ENCODE measurements around the gene HAUS5.
"Not testable (repeated sequence)": the region's sequence is repeated elsewhere in the genome, so short reads cannot be mapped to it uniquely, and the experiment has no call there.

HAUS5 gene

DNA sequence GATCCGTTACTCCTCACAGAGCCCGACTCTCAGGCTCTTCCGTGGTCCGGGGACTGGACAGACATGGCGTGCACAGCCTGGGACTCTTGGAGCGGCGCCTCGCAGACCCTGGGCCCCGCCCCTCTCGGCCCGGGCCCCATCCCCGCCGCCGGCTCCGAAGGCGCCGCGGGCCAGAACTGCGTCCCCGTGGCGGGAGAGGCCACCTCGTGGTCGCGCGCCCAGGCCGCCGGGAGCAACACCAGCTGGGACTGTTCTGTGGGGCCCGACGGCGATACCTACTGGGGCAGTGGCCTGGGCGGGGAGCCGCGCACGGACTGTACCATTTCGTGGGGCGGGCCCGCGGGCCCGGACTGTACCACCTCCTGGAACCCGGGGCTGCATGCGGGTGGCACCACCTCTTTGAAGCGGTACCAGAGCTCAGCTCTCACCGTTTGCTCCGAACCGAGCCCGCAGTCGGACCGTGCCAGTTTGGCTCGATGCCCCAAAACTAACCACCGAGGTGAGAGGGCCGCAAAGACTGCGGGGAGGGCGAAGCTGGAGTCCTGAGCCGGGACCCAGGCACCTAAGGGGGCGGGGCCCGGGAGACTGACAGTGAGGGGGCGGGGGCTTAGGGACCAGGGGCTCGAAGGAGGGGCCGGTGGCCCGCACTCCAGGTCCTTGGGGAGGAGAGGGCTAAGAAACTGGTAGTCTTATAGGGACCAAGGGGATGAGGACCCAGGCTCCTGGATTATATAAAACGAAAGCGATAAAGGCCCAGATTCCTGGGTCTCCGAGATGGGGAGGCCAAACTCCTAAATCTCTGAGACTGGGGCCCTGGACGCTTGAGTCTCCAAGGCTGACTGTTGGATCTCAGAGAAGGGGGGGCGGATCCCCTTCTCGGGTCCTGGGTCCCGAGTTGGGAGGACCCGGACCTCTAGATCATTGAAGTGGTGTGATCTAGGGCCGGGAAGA lies 31.0 kb downstream of the HAUS5 start:
- TF ChIP-seq, protein P1, sequence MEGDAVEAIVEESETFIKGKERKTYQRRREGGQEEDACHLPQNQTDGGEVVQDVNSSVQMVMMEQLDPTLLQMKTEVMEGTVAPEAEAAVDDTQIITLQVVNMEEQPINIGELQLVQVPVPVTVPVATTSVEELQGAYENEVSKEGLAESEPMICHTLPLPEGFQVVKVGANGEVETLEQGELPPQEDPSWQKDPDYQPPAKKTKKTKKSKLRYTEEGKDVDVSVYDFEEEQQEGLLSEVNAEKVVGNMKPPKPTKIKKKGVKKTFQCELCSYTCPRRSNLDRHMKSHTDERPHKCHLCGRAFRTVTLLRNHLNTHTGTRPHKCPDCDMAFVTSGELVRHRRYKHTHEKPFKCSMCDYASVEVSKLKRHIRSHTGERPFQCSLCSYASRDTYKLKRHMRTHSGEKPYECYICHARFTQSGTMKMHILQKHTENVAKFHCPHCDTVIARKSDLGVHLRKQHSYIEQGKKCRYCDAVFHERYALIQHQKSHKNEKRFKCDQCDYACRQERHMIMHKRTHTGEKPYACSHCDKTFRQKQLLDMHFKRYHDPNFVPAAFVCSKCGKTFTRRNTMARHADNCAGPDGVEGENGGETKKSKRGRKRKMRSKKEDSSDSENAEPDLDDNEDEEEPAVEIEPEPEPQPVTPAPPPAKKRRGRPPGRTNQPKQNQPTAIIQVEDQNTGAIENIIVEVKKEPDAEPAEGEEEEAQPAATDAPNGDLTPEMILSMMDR (conservative IDR thresholded peaks at IDR 0.05): no peak; the same call in 1 of the 2 replicates
- H3K27ac ChIP-seq: peak overlapping the region; percentile 92

DNA sequence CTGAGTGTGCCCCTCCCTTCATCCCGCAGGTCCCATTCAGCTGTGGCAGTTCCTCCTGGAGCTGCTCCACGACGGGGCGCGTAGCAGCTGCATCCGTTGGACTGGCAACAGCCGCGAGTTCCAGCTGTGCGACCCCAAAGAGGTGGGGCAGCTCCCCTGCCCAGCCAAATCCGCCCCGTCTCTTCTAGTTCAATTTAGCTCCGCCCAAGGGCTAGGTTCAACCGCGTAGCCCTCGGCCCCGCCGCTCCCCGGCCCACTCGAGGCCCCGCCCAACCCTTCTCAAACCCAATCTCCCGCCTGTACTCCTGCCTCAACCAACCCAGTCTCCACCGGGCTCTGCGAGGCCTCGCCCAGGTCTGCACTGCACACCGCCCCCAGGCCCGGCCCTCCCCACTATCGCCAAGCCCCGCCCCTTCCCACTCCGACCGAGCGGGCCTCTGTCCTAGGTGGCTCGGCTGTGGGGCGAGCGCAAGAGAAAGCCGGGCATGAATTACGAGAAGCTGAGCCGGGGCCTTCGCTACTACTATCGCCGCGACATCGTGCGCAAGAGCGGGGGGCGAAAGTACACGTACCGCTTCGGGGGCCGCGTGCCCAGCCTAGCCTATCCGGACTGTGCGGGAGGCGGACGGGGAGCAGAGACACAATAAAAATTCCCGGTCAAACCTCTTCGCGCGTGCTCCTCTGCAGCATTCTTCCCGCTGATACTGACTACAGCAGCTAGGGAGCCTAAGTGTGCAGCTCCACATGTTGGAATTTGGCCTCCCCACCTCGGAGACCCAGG lies 31.9 kb downstream of the HAUS5 start:
- TF ChIP-seq, protein P1 (conservative IDR thresholded peaks at IDR 0.05): no peak
- H3K27ac ChIP-seq: peak overlapping the region; percentile 92

DNA sequence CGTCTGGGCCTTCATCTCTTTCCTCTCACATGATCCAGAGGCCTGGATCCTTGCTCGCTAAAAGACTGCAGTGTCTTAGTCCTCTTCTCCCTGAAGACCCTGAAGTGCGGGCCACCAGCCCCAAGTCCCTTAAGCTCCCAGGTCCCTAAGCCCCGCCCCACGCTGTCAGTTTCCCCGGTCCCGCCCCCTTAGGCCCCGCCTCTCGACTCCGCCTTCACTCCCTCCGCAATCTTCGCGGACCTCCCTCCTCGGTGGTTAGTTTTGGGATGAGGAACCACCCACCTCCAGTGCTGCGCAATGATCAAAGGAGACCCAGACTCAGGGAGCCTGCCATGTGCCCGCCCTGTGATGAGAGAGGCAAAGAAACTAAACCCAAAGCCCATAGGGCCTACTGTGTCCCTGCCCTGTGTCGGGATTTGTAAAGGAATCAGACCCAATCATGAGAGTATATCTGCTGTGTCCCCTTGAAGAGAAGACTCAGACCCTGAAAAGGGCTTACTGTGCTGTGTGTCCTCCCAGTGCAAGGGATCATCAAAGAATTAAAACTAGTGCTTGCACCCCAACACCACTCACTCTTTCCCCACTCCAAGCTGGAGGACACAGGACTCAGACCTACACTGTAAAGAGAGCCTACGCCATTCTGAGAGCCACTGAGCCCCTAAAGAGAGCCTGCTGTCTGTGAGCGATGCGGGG lies 32.6 kb downstream of the HAUS5 start:
- peak overlapping the region; percentile 92 for H3K27ac ChIP-seq

GRCh38 chr19:35645680-35646511 lies 33.4 kb downstream of the HAUS5 start:
- TF ChIP-seq, protein P1 (conservative IDR thresholded peaks at IDR 0.05): no peak
- H3K27ac ChIP-seq: peak overlapping the region; percentile 92; the same call in 1 of the 2 replicates

More for the DNA sequence above, 32.6 kb downstream of the HAUS5 start:
- TF ChIP-seq, protein P1 (conservative IDR thresholded peaks at IDR 0.05): no peak

DNA sequence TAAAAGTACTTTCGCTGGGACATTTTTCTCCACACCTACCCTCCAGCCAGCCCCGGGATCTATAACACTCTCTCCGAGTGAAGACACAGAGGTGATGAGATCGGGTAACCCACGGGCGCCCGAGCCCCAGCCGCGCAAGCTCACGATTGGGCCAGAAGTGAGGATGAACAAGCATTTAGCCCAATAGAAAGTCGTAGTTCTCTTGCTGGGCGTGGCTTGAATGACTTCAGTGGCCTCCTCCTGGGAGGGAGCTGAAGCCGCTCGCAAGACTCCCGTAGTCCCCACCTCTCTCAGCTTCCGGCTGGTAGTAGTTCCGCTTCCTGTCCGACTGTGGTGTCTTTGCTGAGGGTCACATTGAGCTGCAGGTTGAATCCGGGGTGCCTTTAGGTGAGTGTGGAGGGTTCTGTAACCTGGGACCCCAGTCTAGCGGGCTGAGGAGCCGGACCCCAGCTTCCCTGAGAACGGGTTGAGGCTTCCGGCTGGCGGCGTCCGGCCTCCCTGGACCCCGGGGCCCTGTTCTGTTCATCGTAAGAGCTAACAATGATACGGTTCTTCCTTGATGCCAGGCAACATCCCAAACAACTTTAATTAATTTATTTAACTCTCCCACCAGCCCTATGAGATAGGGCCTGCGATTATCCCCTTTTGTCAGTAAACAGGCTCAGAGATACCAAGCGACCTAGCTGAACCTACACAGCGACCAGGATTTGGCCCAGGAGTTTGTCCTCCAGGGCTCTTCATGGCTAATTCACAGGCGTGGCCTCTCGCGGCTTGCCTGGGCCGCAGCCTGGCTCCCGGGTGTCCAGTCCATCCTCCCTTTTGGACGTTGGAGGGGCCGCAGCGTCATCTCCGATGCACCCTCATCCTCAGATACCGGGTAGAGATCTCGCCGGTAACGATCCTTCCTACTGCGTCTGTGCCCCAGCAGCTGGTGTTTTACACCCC lies 35.8 kb downstream of the HAUS5 start, which contains the start of gene COX6B1:
Gene COX6B1 (plus strand): TSS at position 307 of the 945 bp plus-strand sequence. CDS start 2,921 bp downstream, outside the sequence.
- TF ChIP-seq, protein P1 (conservative IDR thresholded peaks at IDR 0.05): no peak
- H3K27ac ChIP-seq: peak within 1 kb of the TSS; percentile 86

DNA sequence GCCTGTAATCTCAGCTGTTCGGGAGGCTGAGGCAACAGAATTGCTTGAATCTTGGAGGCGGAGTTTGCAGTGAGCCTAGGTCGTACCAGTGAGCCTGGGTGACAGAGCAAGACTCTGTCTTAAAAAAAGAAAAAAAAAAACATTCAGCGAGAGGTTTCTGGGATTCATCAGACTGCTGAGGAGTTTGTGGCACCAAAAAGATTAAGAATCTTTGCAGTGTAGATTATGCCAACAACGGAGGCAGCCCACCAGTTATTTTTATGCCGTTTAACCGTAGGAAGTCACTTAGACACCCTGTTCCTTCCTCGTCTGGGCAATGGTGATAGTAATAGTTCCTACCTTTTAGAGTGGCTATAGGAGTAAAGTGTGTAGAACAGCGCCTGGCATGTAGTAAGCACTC lies 38.0 kb downstream of the HAUS5 start:
- TF ChIP-seq, protein P1 (conservative IDR thresholded peaks at IDR 0.05): no peak
- H3K27ac ChIP-seq: no peak overlapping the region

DNA sequence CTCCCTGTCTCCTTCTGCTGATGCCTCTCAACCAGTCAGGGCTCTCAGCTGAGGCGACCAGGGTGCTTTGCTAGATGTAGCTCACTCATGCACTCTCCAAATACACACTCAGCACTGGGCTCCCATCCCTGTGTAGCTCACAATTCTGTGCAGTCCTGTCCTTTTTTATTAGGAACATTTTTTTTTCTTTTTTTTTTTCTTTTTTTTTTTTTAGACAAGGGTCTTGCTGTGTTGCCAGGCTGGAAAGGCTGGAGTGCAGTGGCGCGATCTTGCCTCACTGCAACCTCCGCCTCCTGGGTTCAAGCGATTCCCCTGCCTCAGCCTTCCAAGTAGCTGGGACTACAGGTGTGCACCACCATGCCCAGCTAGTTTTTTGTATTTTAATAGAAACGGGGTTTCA lies 42.3 kb downstream of the HAUS5 start:
- H3K27ac ChIP-seq: not testable (repeated sequence)
